CD4-positive, alpha-beta T cell treated with Interferon alpha-2 for 1 hour (primary cell): Measurements from ENCODE around the gene RTN3.
A peak's percentile ranks its signal among the peaks of the same experiment; 100 is the strongest.
"Not testable (repeated sequence)": the region's sequence is repeated elsewhere in the genome, so short reads cannot be mapped to it uniquely, and the experiment has no call there.

ENCODE experiments used
- DNase-seq, 2 donors: peaks; one replicate each; pipeline ENCODE4 v3.0.0-alpha.2; 2020 to 2022

Gene RTN3, protein sequence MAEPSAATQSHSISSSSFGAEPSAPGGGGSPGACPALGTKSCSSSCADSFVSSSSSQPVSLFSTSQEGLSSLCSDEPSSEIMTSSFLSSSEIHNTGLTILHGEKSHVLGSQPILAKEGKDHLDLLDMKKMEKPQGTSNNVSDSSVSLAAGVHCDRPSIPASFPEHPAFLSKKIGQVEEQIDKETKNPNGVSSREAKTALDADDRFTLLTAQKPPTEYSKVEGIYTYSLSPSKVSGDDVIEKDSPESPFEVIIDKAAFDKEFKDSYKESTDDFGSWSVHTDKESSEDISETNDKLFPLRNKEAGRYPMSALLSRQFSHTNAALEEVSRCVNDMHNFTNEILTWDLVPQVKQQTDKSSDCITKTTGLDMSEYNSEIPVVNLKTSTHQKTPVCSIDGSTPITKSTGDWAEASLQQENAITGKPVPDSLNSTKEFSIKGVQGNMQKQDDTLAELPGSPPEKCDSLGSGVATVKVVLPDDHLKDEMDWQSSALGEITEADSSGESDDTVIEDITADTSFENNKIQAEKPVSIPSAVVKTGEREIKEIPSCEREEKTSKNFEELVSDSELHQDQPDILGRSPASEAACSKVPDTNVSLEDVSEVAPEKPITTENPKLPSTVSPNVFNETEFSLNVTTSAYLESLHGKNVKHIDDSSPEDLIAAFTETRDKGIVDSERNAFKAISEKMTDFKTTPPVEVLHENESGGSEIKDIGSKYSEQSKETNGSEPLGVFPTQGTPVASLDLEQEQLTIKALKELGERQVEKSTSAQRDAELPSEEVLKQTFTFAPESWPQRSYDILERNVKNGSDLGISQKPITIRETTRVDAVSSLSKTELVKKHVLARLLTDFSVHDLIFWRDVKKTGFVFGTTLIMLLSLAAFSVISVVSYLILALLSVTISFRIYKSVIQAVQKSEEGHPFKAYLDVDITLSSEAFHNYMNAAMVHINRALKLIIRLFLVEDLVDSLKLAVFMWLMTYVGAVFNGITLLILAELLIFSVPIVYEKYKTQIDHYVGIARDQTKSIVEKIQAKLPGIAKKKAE

DNA sequence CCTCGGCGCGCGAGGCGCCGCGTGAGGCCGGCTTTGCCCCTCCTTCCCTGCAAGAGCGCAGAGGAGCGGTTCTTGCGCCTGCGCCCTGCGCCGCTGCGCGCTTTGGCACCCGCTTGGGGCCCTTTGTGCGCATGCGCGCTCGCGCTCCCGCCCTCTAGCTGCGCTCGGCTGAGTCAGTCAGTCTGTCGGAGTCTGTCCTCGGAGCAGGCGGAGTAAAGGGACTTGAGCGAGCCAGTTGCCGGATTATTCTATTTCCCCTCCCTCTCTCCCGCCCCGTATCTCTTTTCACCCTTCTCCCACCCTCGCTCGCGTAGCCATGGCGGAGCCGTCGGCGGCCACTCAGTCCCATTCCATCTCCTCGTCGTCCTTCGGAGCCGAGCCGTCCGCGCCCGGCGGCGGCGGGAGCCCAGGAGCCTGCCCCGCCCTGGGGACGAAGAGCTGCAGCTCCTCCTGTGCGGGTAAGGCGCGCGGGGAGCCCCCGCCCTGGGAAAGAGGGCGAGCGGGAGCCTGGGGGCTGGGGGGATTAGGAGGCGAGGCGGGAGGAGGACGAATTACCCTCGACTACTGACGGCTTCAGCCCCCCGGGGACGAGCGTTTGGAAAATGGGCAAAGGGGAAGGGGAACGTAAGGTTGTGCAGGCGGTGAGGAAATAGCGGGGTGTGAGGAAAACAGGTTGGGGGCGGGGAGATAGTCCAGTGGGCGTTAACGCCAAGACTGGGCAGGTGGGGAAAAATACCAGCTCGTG is at the start of gene RTN3:
RTN3 (plus strand) TSS at position 180 of the 745 bp plus-strand sequence; CDS start at position 317, 137 bp downstream.
- DNase-seq: peak; percentile 99

DNA sequence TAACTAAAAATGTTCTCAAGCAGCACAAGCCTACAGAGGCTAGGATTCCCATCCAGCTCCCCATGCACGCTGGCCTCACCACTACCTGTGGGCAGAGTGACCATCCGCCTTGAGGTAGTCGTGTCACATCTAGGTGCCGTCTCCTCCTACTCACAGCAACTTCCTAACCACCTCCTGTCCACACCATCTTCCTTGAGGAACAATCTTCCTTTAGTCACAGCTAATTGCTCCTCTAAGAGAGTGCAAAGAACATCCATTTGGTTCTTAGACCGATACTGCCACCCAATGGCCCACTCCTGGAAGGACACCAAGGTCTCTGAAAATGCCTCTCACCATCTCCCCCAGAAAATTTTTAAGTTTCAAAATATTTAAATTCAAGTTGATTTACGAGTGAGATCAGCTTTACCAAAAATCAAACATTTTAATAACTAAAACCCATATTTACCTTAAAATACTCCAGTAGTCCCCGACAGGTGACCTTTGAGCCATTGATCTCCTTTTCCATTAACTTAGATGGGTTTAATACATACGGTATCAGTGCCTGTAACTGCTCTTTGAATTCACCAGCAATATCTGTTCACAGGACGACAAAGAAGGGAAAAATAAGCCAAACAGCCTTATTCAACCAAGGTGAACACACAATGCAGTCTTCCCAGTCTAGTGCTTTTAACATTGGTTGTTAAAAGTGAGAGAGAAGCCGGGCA is 45.4 kb upstream of the RTN3 start:
- DNase-seq: peak; percentile 72 to 79

DNA sequence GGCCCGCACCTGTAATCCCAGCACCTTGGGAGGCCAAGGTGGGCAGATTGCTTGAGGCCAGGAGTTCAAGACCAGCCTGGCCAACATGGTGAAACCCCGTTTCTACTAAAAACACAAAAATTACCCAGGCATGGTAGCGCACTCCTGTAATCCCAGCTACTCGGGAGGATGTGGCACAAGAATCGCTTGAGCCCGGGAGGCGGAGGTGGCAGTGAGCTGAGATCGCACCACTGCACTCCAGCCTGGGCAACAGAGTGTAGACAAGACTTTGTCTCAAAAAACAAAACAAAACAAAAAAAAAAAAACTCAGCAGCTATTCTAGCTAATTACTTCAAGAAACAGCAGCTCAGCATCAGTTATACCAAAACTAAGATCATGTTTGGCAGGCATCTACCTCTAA is 42.9 kb upstream of the RTN3 start:
- not testable (repeated sequence) for DNase-seq

DNA sequence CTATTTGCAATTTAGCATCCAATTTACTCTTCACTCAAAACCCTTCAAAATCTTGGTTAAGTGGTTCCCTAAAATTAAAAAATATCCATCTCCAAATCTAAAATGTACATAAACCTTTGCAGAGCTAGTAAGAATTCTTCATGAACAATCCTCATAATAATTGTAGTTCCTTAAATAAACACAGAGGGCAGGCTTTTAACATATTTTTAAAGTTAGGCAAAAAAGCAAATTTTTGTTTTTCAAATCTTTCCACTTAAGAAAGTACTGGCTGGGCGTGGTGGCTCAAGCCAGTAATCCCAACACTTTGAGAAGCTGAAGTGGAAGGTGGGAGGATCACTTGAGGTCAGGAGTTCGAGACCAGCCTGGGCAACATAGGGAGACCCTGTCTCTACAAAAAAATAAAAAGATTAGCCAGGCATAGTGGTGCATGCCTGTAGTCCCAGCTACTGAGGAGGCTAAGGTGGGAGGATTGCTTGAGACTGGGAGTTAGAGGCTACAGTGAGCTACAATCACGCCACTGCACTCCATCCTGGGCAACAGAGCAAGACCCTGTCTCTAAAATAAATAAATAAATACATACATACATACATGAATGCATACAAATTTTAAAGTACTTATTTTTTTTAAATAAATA is 42.0 kb upstream of the RTN3 start:
- DNase-seq: peak in 1 of 2 donors; percentile 32

DNA sequence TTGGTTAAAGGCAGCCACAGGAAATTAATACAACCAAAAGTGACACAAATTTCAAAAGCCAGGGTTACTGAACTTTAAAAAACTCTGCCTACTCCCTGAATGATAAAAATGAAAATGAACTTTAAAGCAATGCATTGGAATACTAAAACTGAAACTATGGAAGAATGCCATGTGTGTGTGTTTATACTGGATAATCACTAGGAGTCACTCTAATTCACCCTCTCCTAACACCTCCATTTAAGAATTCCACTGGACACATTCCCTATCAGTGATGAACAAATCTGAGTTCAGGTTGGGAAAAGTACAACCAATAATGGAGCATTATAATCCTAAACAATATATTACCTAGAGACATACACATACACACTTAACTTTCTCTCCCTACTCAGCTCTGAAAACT is 39.6 kb upstream of the RTN3 start:
- no peak for DNase-seq

DNA sequence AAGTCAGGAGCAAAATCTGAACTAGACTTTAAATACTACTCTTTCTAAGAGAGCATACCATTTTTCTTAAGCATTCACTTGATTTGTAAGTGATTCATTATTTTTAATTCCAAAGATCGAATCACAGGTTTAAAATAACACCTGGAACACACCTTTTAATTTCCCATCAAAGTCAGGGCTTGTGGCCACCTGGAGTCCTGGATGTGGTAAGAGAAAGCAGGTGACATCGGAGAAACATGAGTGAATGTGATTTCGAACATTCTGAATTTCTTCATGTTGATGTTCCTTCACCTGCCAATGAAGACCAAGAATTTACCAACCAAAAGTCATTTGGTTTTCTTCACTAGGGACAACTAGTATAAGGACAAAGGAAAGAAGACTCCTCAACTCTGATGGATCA is 38.1 kb upstream of the RTN3 start:
- DNase-seq: no peak

DNA sequence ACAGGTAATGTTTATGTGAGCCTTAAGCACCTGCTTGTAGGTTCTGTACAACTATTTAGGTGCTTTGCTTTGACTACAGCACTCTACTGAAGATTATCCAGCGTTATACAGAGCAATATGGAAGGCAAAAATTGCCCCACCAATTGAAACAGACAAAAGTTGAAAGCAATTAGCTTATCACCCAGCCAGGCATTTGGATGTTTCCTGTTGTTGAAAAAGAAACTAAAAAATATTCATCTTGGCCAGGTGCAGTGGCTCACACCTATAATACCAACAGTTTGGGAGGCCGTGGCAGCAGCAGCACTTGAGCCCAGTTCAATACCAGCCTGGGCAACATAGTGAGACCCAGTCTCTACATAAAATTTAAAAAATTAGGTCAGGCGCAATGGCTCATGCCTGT is 28.6 kb upstream of the RTN3 start:
- peak in 1 of 2 donors; percentile 12 for DNase-seq

DNA sequence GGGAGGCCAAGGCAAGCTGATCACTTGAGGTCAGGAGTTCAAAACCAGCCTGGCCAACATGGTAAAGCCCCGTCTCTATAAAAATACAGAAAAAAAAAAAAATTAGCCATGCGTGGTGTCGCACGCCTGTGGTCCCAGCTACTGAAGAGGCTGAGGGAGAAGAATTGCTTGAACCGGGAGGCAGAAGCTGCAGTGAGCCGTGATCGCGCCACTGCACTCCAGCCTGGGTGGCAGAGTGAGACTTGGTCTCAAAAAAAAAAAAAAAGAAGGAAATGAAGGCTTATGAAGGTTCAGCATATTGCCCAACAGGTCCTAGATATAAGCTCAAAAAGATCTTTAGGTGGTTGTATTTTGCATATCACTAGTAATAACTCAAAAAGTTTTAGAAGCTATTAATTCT is 20.3 kb upstream of the RTN3 start:
- no peak for DNase-seq

DNA sequence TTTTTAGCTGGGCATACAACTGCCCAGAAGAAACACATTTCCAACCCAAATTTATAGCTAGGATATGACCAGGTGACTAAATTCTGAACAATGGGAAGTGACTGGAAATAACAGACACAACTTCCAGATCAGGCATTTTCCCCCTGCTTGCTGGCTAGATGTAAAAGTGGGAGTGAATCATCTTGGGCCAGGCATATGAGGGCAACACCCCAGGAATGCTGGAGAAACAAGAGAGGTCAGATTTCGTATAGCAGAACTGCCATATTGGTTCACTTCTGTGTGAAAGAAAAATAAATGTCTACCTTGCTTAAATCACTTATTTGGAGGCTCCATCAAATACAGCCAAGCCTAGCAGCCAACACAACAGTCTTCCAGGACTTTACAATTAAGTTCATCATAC is 17.5 kb upstream of the RTN3 start:
- no peak for DNase-seq

DNA sequence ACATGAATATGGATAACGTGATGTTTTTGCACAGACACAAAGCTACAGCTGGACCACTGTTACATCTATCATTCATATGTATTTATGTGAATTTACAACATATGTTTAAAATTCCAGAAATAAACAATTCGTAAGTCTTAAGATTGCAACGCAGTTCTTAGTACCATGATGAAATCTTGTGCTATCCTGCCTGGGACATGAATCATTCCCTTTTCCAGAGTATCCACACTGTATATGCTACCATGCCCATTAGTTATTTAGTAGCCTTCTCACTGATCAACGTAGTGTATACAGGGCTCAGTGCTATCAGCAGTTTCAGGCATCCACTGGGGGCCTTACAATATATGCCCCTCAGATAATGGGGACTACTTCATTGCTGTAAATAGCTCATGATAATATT is 14.4 kb upstream of the RTN3 start:
- no peak for DNase-seq

DNA sequence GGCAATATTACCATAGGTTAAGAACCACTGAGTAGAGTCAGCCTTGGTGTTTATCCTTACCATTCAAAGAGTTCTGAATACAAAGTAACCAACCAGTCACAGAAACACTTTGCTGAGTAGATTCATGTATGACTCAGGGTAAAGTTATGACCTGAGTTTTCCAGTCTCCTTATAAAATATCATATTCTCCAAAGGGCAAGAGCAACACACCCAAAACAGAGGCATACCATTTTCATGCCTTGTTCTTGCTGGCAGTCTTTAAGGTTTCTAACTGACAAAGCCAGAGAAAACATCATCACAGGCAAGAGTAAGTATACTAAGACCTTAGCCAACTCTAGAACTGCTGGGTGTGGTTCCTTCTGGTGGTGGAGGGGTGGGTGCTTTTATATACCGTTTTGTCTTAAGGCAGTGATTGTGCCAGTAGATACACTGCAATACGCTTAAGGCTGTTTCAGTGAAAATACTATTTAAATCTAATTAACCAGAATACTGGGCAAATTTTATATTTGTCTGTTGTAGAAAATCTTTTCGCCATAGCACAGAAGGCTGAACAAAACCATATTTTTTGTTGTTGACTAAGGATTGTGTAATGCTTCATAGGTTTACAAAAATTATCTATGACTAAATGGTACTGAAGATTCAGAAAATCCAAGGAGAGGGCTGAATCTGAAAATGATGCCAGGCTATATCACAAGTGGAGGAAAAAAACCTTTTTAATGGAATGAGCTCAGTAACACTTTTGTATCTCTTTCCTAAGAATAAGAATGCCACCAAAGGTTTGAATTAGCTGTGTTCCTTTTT is 13.1 kb upstream of the RTN3 start:
- DNase-seq: no peak

DNA sequence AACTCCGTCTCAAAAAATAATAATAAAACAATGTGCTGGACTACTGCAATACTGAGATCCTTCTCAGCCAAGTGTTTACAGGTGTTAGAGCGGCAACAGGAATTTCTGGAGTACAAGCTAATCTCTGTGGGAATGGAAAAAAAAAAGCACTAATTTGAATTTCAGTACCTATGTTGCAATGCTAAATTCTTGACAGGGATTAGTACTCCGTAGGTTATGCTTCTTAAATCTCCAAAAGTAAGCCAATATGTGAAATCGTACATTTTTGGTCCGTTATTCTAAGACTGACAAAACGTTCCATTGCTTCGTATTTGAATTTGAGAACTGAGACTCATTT is 11.2 kb upstream of the RTN3 start:
- no peak for DNase-seq

DNA sequence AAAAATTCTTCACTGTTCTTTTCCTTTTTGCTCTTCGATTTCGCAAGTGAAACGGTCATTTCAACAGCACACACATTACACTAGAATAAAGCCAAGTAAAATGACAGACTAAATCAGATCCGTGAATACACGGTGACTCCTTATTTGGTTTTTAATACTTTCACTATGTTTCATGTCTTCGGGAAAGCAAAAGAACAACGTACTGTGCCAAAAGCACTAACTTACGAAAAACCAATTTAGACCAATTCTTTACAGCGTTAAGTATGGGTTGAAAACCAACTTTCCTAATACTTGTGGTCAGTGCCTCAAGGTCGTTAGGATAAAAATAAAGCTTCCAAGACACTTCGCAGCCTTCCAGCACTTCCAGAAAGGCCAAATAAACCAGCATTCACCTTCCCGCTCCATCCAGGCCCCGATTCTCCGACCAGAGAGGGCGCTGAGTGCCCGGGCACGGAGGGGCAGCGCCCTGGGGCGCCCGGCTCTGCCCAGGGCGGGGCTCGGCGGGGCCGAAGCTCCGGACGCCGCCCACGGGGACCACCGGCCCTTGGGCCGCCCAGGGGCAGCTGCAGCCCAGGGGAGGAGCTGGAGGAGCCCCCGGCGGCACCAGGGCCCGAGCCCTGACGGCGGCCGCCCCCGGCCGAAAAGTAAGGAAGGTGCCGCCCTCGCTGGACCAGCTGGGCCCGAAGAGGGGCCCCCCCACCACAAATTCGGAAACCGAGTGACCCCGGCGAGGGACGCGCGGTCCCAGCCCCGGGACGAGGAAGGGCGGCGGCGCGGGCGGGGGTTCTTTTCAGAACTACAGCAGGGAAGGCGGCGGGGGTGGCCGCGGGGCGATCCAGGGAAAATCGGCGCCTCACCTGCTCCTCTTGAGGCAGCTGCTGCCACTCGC is 10.6 kb upstream of the RTN3 start:
- DNase-seq: peak; percentile 20 to 48

DNA sequence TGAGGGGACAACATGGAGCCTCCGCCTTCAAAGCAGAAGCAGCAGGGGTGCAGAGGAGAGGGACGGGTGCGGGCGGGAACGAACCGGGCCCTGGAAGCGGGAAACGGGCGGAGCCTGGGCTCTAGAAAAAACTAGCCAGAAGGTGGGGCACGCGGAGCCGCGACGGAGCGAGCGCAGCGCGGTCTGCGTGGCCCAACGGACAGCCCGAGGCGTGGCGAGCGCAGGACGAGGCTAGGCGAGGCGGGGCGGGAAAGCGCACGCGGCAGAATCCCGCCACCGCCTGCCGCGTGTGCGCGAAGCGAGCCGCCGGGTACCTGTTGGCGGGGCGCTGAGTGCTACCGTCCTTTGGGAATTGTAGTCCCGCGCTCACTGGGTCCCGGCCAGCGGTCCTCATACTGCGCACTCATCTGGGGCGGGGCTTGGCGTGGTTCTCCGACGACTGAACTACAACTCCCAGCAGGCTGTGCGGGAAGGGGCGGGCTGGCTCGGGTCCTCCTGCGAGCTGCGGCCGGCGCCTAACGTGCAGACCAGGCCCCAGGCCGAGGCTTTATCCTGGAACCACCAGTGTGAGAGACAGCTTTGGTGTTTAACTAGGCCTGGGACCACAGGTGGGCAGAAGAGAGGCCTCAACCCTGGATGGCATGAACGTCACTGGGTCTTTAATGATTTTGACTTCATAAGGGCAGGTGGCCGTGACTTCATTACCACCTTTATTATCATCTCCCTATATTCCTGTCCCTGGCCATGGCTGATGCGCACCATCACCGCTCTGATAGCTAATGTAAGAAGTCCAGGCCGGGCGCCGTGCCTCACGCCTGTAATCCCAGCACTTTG is 9.8 kb upstream of the RTN3 start, which contains the start of gene ATL3:
ATL3 (minus strand) TSS at position 55 of the 834 bp plus-strand sequence; CDS start at position 14, 41 bp downstream.
- peak; percentile 94 to 96 for DNase-seq

DNA sequence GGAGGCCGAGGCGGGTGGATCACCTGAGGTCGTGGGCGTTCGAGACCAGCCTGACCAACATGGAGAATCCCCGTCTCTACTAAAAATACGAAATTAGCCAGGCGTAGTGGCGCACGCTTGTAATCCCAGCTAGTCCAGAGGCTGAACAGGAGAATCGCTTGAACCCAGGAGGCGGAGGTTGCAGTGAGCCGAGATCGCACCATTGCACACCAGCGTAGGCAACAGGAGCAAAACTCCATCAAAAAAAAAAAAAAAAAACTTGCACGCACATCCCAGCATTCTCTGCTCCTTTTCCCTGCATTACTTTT is 9.2 kb upstream of the RTN3 start:
- no peak for DNase-seq

DNA sequence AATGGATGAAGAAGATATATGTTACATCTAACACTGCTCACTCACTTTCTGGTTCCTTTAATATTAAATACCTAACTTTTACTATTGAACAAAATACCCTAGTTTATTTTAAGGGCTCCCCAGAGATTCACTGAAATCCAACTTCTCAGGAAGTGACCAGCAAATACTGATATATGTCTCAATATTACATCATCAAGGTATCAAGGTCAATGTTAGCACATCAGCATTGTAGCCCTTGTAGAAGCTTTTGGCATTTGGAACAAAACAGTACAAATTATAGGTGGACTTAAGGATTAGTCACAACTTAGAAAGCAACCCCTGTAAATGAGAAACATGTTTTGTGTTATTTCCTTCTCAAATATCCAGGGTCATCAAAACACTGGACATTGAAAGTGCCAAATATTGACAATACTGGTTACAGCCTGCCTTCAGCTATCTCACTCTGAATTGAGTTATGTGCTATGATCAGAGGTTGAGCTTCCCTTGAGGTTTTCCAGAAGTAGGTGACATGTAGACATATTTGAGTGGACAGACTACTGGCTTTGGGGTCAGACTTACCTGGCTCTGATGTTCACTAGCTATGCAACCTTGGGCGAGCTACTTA is 8.3 kb upstream of the RTN3 start:
- DNase-seq: no peak

DNA sequence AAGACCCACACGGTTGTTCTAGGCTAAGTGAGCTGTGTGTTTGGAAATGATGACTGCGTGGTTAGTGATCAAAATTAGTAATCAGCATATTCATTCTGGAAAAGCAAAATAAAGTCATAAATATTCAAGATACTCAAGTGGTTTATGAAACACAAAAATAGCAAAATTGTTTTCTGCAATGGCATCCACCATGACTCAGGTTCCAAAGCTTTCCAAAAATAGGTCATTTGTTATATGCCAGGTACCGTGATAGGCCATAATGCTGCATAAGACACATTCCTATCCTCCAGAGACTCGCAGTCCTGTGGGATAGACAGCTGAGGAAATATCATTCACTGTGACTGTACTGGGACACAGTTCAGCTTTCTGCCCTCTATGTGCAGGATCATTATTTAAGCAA is 7.7 kb upstream of the RTN3 start:
- DNase-seq: no peak

DNA sequence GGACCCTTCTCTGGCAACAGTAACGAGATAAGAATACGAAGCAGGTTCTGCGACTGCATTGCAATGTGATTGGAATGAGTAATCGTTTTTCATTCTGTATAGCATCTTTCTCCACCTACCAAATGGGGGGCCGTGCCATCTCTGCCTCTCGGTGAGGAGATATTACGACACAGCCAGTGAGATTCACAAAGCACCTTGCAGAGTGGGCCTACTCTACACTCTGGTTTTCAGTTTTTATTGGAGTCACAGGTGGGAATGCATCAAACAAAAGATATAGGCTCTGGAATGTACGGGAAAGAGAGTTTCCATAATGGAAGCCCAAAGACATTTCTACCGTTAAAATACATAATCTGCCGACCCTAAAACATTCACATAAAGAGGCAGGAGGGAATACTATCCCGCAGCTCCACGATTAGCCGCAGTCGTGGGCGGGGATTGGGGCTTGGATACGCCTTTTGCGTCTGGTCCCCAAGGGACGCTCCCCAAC is 423 bp upstream of the RTN3 start:
- DNase-seq: peak in 1 of 2 donors; percentile 7
